Ishikawa (cell line): ENCODE data around the gene MANEAL.

Source experiments
- CEBPB ChIP-seq: IDR thresholded peaks from 2 replicates; pipeline ENCODE4 v1.6.1; 2012
- CREB1 ChIP-seq: IDR thresholded peaks from 2 replicates; pipeline ENCODE4 v1.6.1; 2012; ENCODE audit warnings: low read depth
- EGR1 ChIP-seq: IDR thresholded peaks from 2 replicates; pipeline ENCODE4 v1.6.1; 2012
- EP300 ChIP-seq: IDR thresholded peaks from 2 replicates; pipeline ENCODE4 v1.6.1; 2012; ENCODE audit warnings: borderline replicate concordance
- FOXM1 ChIP-seq: IDR thresholded peaks from 2 replicates; pipeline ENCODE4 v1.6.1; 2012; ENCODE audit warnings: low read depth, borderline replicate concordance
- NFIC ChIP-seq: IDR thresholded peaks from 2 replicates; pipeline ENCODE4 v1.6.1; 2012
- RAD21 ChIP-seq: IDR thresholded peaks from 2 replicates; pipeline ENCODE4 v1.6.1; 2012; ENCODE audit warnings: low read depth
- TAF1 ChIP-seq: IDR thresholded peaks from 2 replicates; pipeline ENCODE4 v1.6.1; 2012; ENCODE audit warnings: low read depth, mild to moderate bottlenecking
- TCF12 ChIP-seq: IDR thresholded peaks from 2 replicates; pipeline ENCODE4 v1.6.1; 2012; ENCODE audit warnings: low read depth
- TEAD4 ChIP-seq: IDR thresholded peaks from 2 replicates; pipeline ENCODE4 v1.6.1; 2012
- YY1 ChIP-seq: IDR thresholded peaks from 2 replicates; pipeline ENCODE4 v1.6.1; 2012; ENCODE audit warnings: low read depth
- ZBTB7A ChIP-seq: IDR thresholded peaks from 2 replicates; pipeline ENCODE4 v1.6.1; 2012; ENCODE audit warnings: low read depth
- TF ChIP-seq, protein P1 (sequence below): IDR thresholded peaks from 2 replicates; pipeline ENCODE4 v1.6.1; 2012; ENCODE audit warnings: low read depth, mild to moderate bottlenecking
- TF ChIP-seq, protein P2 (sequence below): IDR thresholded peaks from 2 replicates; pipeline ENCODE4 v1.6.1; 2012
- TF ChIP-seq, protein P3 (sequence below): IDR thresholded peaks from 2 replicates; pipeline ENCODE4 v1.6.1; 2012

Gene MANEAL

DNA sequence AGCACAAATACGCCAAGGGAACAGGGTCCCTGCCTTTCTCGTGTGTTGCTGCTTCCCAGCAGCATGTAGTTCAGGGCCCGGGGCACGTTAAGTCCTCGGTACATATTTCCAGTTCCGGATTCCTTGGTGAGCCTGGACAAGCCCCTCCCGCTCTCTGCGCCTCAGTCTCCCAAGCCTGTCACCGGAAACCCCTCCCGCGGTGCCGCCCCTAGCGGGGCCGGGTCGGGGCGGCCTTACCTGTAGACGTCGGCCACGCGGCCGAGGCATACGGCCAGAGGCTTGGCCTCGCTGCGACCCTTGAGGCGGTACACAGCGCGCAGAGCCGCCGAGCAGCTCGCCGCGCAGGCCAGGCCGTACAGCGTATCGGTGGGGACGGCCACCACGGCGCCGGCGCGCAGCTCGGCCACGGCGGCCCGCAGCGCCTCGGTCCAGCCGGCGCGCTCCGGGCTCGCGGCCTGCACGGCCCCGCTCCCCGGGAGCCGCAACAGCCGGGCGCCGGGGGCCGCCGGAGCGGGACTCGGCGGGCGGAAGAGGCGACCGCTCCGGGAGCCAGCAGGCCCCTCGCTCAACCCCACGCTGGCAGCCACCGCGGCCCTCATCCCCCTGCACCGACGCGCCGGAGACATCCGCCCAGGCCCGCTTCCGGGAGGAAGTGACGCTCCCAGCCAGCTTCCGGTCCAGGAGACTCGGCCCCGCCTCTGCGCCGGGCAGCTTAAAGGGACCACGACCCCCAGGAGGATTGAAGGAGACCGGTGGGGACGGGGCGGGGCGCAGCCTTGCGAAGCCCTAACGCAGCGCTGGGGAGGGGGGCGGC is 14.1 kb downstream of the MANEAL start, which contains the start of the genes C1orf122 and YRDC:
Gene C1orf122 (plus strand): TSS at position 236 of the 814 bp plus-strand sequence. CDS start 615 bp downstream, outside the sequence.
Gene YRDC (minus strand): TSS at position 654 of the 814 bp plus-strand sequence. CDS start 28 bp downstream, at position 626.
- TF ChIP-seq, protein P1, sequence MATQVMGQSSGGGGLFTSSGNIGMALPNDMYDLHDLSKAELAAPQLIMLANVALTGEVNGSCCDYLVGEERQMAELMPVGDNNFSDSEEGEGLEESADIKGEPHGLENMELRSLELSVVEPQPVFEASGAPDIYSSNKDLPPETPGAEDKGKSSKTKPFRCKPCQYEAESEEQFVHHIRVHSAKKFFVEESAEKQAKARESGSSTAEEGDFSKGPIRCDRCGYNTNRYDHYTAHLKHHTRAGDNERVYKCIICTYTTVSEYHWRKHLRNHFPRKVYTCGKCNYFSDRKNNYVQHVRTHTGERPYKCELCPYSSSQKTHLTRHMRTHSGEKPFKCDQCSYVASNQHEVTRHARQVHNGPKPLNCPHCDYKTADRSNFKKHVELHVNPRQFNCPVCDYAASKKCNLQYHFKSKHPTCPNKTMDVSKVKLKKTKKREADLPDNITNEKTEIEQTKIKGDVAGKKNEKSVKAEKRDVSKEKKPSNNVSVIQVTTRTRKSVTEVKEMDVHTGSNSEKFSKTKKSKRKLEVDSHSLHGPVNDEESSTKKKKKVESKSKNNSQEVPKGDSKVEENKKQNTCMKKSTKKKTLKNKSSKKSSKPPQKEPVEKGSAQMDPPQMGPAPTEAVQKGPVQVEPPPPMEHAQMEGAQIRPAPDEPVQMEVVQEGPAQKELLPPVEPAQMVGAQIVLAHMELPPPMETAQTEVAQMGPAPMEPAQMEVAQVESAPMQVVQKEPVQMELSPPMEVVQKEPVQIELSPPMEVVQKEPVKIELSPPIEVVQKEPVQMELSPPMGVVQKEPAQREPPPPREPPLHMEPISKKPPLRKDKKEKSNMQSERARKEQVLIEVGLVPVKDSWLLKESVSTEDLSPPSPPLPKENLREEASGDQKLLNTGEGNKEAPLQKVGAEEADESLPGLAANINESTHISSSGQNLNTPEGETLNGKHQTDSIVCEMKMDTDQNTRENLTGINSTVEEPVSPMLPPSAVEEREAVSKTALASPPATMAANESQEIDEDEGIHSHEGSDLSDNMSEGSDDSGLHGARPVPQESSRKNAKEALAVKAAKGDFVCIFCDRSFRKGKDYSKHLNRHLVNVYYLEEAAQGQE: no peak
- peak; percentile 50 for TF ChIP-seq TAF1
- peak; percentile 57; the same call in 1 of the 2 replicates for TF ChIP-seq NFIC
- TF ChIP-seq YY1: no peak
- no peak for TF ChIP-seq TCF12
- TF ChIP-seq ZBTB7A: no peak; the same call in 1 of the 2 replicates
- TF ChIP-seq TEAD4: peak; percentile 72
- TF ChIP-seq CEBPB: no peak
- TF ChIP-seq, protein P2, sequence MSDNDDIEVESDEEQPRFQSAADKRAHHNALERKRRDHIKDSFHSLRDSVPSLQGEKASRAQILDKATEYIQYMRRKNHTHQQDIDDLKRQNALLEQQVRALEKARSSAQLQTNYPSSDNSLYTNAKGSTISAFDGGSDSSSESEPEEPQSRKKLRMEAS: peak; percentile 73
- TF ChIP-seq EGR1: no peak
- TF ChIP-seq, protein P3, sequence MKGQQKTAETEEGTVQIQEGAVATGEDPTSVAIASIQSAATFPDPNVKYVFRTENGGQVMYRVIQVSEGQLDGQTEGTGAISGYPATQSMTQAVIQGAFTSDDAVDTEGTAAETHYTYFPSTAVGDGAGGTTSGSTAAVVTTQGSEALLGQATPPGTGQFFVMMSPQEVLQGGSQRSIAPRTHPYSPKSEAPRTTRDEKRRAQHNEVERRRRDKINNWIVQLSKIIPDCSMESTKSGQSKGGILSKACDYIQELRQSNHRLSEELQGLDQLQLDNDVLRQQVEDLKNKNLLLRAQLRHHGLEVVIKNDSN: no peak
- no peak for TF ChIP-seq RAD21
- no peak for TF ChIP-seq FOXM1
- peak; percentile 80 for TF ChIP-seq CREB1
- TF ChIP-seq EP300: no peak; the same call in 1 of the 2 replicates

DNA sequence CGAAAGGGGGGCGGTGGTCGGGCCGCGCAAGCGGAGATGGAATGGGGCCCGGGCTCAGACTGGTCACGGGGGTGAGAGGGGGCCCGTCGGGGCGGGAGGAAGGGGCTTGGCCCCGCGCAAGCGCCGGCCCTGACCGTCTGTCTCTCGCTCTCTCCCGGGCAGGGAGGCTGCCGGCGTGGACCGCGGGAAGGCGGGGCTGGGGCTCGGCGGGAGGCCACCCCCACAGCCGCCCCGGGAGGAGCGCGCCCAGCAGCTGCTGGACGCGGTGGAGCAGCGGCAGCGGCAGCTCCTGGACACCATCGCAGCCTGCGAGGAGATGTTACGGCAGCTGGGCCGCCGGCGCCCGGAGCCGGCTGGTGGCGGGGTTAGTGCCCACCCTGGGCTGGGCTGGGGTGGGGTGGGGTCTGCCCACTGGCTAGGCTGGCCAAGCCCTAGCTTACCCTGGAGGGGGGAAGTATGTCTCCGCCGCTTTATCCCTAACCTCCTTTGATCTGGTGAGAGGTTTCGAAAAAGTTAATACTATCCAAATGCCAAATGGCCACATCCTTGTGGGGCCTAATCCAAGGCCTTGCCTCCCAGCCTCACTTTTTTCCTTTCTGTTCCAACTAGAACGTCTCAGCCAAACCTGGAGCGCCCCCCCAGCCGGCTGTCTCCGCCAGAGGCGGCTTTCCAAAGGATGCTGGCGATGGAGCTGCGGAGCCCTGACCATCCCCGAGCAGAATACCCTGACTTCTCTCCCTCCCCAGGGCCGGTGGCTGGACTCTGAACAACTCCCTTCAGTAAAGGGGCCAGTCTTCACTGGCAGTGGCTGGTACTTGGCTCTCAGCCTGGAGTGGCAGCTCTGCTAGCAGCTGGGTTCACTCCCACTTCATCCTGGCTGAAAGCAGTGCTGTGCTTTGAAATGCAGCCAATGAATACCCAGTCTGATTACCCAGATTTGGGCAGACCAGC is 15.0 kb downstream of the MANEAL start:
- TF ChIP-seq EP300: no peak; the same call in 1 of the 2 replicates
- TF ChIP-seq NFIC: 0 out of 2 replicates have a peak, but pooled peaks have one; percentile 0
- TF ChIP-seq ZBTB7A: peak; percentile 88; the same call in 1 of the 2 replicates
- TF ChIP-seq EGR1: no peak
- TF ChIP-seq TAF1: peak; percentile 37; the same call in 1 of the 2 replicates
- no peak for TF ChIP-seq CREB1
- no peak for TF ChIP-seq TCF12
- TF ChIP-seq FOXM1: no peak
- TF ChIP-seq RAD21: no peak
- no peak for TF ChIP-seq CEBPB
- TF ChIP-seq, protein P2: no peak; the same call in 1 of the 2 replicates
- TF ChIP-seq TEAD4: no peak
- no peak for TF ChIP-seq YY1
- TF ChIP-seq, protein P3: no peak
- TF ChIP-seq, protein P1: no peak

DNA sequence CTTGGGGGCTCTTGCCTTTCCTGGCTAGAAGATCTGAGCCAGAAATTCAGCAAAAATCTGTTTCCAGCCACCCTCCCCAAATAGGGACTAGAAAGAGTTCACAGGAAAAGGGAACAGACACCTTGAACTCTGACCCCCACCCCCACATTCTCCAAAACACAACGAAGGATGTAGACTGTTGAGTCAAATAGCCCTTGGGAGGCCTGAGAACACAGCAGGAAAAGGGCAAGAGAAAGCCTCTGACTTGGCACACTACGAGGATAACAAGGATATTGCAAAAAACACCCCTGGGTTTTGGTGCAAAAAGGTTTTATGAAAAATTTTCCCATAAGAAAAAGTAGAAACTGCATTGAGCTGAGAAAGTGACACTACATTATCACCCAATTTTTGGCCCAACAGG is 16.3 kb downstream of the MANEAL start:
- TF ChIP-seq YY1: no peak
- TF ChIP-seq CREB1: no peak
- TF ChIP-seq ZBTB7A: no peak
- no peak for TF ChIP-seq EP300
- TF ChIP-seq TEAD4: no peak
- TF ChIP-seq, protein P1: no peak
- TF ChIP-seq, protein P2: no peak
- TF ChIP-seq EGR1: no peak
- TF ChIP-seq CEBPB: no peak
- TF ChIP-seq, protein P3: no peak
